CD14-positive monocyte (primary cell): ENCODE results near the gene PSMB5. TPM values are rescaled to one million over a fixed set of nuclear protein-coding genes. Genes with fewer than 3 reads are reported as not detected.

Experiments
- DNase-seq, 3 donors: peaks; one replicate each; pipeline ENCODE4 v3.0.0-alpha.2; 2011 to 2022
- H2AFZ ChIP-seq: 2 replicates; pipeline ENCODE4 v1.6.0; 2012; ENCODE audit warnings: mild to moderate bottlenecking, low read depth, low read length, inconsistent platforms; ENCODE audit not compliant: insufficient read depth, poor library complexity, severe bottlenecking
- H3K27ac ChIP-seq, 2 donors: 1 replicate in 1 of 2; 2 replicates in 1 of 2; pipeline ENCODE4 v1.5.1; 2012 to 2013; ENCODE audit warnings: low read length in 2 of 2, control low read depth in 1 of 2, inconsistent platforms in 1 of 2, low read depth in 1 of 2, mild to moderate bottlenecking in 1 of 2
- H3K27me3 ChIP-seq, 2 donors: one replicate each; pipeline versions ENCODE4 v1.6.0 to v1.6.1; 2011 to 2013; ENCODE audit warnings: low read length in 2 of 2; ENCODE audit not compliant: control insufficient read depth in 2 of 2, insufficient read depth in 2 of 2
- H3K36me3 ChIP-seq, 2 donors: replicated peaks in 1 of 2; 1 replicate in 1 of 2; 2 replicates in 1 of 2; pipeline versions ENCODE4 v1.5.1 to v1.6.1; 2012 to 2013; ENCODE audit warnings: low read length in 2 of 2, control low read depth in 1 of 2, inconsistent platforms in 1 of 2, mild to moderate bottlenecking in 1 of 2; ENCODE audit not compliant: insufficient read depth in 2 of 2, control insufficient read depth in 1 of 2
- H3K4me1 ChIP-seq, 2 donors: 1 replicate in 1 of 2; 2 replicates in 1 of 2; pipeline versions ENCODE4 v1.5.1 to v1.6.1; 2012 to 2013; ENCODE audit warnings: low read length in 2 of 2, control low read depth in 1 of 2, inconsistent platforms in 1 of 2, mild to moderate bottlenecking in 1 of 2, moderate library complexity in 1 of 2; ENCODE audit not compliant: insufficient read depth in 2 of 2, control insufficient read depth in 1 of 2
- H3K4me2 ChIP-seq: replicated peaks from 2 replicates; pipeline ENCODE3; 2012; ENCODE audit warnings: low read length, moderate library complexity, mild to moderate bottlenecking; ENCODE audit not compliant: poor library complexity, severe bottlenecking; ENCODE audit errors: extremely low read depth
- H3K4me3 ChIP-seq, 3 experiments: fragments of 200-600 bp in 1 of 3; sonication (generic) in 1 of 3; replicated peaks in 1 of 3; 1 replicate in 2 of 3; 2 replicates in 1 of 3; pipeline ENCODE4 v1.5.1; 2011 to 2013; ENCODE audit warnings: low read length in 3 of 3, mild to moderate bottlenecking in 3 of 3, control low read depth in 2 of 3, low read depth in 2 of 3, inconsistent platforms in 1 of 3, moderate library complexity in 1 of 3
- H3K79me2 ChIP-seq: 2 replicates; pipeline ENCODE4 v1.6.0; 2012; ENCODE audit warnings: mild to moderate bottlenecking, control low read depth, inconsistent platforms, low read length, moderate library complexity; ENCODE audit not compliant: insufficient read depth
- H3K9ac ChIP-seq: 2 replicates; pipeline ENCODE4 v1.6.0; 2017; ENCODE audit warnings: low read length, mild to moderate bottlenecking; ENCODE audit not compliant: insufficient read depth, poor library complexity, severe bottlenecking
- H3K9me3 ChIP-seq, 2 donors: replicated peaks in 1 of 2; 1 replicate in 1 of 2; 2 replicates in 1 of 2; pipeline versions ENCODE4 v1.5.1 to v1.6.1; 2012 to 2013; ENCODE audit warnings: low read length in 2 of 2, control low read depth in 1 of 2; ENCODE audit not compliant: control insufficient read depth in 1 of 2, insufficient read depth in 1 of 2
- H4K20me1 ChIP-seq: 2 replicates; pipeline ENCODE4 v1.6.0; 2012; ENCODE audit warnings: mild to moderate bottlenecking, low read length, control low read depth, moderate library complexity; ENCODE audit not compliant: insufficient read depth
- H3K27ac Mint-ChIP-seq, 7 donors: one replicate each; pipeline ENCODE4 v1.8.0; 2020; ENCODE audit warnings: mild to moderate bottlenecking in 7 of 7, mixed read lengths in 7 of 7, moderate library complexity in 6 of 7, inconsistent platforms in 2 of 7
- H3K27me3 Mint-ChIP-seq, 3 donors: one replicate each; pipeline ENCODE4 v1.8.0; 2021 to 2022; ENCODE audit warnings: low read depth in 3 of 3, mild to moderate bottlenecking in 3 of 3, mixed read lengths in 3 of 3, moderate library complexity in 3 of 3, inconsistent platforms in 1 of 3
- H3K36me3 Mint-ChIP-seq, 2 donors: one replicate each; pipeline ENCODE4 v1.8.0; 2020; ENCODE audit warnings: mixed read lengths in 2 of 2, inconsistent platforms in 1 of 2, mild to moderate bottlenecking in 1 of 2
- H3K4me1 Mint-ChIP-seq: one replicate; pipeline ENCODE4 v1.8.0; 2020; ENCODE audit warnings: mild to moderate bottlenecking, mixed read lengths
- H3K4me3 Mint-ChIP-seq, 2 donors: one replicate each; pipeline ENCODE4 v1.8.0; 2020; ENCODE audit warnings: mild to moderate bottlenecking in 2 of 2, mixed read lengths in 2 of 2, moderate library complexity in 1 of 2
- H3K9me3 Mint-ChIP-seq, 7 donors: one replicate each; pipeline ENCODE4 v1.8.0; 2020 to 2022; ENCODE audit warnings: mixed read lengths in 7 of 7, mild to moderate bottlenecking in 6 of 7, moderate library complexity in 6 of 7, inconsistent platforms in 2 of 7
- CTCF ChIP-seq: fragments of 200-600 bp; IDR thresholded peaks from one replicate; pipeline ENCODE4 v1.8.0; 2022; ENCODE audit warnings: antibody characterized with exemption, mild to moderate bottlenecking
- WGBS: methylation state at CpG from one replicate; pipeline ENCODE4 v1.1.5; 2013; ENCODE audit warnings: missing lambda C conversion rate; ENCODE audit not compliant: insufficient coverage; 5-methylcytosine and 5-hydroxymethylcytosine counted together
- intact Hi-C, 2 donors: fragments of 100-400 bp; cut with micrococcal nuclease; formaldehyde crosslinking; loops; one replicate each; pipeline versions ENCODE4 v1.15.0 to v1.15.1; 2023
- polyA plus RNA-seq, 3 donors: library from polyadenylated mRNA; depleted of rRNA in 1 of 3; unstranded in 2 of 3; stranded (reverse) in 1 of 3; fragments of 300-500 nt in 2 of 3; fragments of >200 nt in 1 of 3; fragmentation: Illumina TruSeq in 2 of 3; gene quantifications; 1 replicate in 2 of 3; 2 replicates in 1 of 3; pipeline ENCODE4 v1.2.3, GENCODE V29; 2012 to 2021

Gene PSMB5
- polyA plus RNA-seq, 3 donors: 16.8 to 61.8 (median 57.6) TPM

DNA sequence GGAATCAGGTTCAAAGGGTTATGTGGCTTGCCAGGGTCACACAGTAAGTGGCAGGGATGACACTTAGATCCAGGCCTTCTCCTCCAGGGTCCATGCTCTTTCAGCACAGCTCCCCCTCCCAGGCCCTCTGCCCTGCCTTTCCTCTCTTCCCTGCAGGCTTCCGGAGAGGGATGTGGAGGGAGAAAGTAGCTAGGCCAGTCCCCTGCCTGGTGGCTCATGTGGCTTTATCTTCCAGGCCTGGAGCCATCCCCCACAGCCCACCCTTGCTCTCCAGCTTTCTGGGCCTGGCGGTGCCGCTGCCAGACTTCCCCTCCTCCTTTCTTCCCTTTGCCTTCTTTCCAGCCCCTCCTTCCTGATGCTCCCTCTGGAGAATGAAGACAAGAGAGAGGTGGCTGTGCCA lies 9.1 kb upstream of the PSMB5 start:
- peak overlapping the region in 1 of 7 donors; percentile 24 for H3K27ac Mint-ChIP-seq
- peaks cover 0 to 4% (median 0%) of the 10 kb centered on the region in 7 donors for H3K9me3 Mint-ChIP-seq
- Histone ChIP-seq H3K4me3 (no peak overlapping the region), H3K4me2 (no peak overlapping the region), H3K27me3 (no peaks in the 10 kb centered on the region), H3K79me2 (no peaks in the 10 kb centered on the region), H3K9ac (no peak overlapping the region), H3K27ac (no peak overlapping the region), H3K36me3 (no peaks in the 10 kb centered on the region), H4K20me1 (no peaks in the 10 kb centered on the region), H3K4me1 (no peaks in the 10 kb centered on the region), H3K9me3 (no peaks in the 10 kb centered on the region), H2AFZ (no peak overlapping the region)
- intact Hi-C loops: no loop called here
- peak overlapping the region in 1 of 2 donors; percentile 25 for H3K4me3 Mint-ChIP-seq
- H3K27me3 Mint-ChIP-seq: peaks cover 10 to 15% (median 14%) of the 10 kb centered on the region in 3 donors
- TF ChIP-seq CTCF: no peak
- WGBS: no CpG with 5 or more reads among the region's 3 CpGs
- peaks cover 8% of the 10 kb centered on the region for H3K4me1 Mint-ChIP-seq
- no peak for DNase-seq
- H3K36me3 Mint-ChIP-seq: no peaks in the 10 kb centered on the region

DNA sequence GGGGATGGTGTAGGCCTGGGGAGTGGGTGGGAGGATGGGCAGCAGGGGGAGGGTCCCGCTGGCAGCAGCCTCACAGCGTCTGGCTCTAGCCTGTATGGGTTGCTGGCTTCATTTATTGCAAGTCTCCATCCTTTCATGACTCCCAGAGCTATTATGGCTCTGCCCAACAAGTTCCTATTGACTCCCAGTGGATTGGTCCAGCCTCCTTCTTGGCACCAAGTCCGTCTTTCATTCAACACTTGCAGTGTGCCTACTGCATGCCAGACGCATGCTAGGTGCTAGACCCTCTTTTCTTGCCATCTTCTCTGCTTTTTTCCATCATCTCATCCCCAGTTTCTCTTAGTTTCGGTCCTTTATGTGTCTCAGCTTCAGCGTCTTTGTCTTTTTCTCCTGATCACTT lies 8.4 kb upstream of the PSMB5 start:
- Histone ChIP-seq H3K9me3 (no peaks in the 10 kb centered on the region), H3K9ac (no peak overlapping the region), H2AFZ (no peak overlapping the region), H3K4me2 (no peak overlapping the region), H3K36me3 (no peaks in the 10 kb centered on the region), H3K79me2 (no peaks in the 10 kb centered on the region), H3K4me1 (no peaks in the 10 kb centered on the region), H3K4me3 (no peak overlapping the region), H3K27me3 (no peaks in the 10 kb centered on the region), H3K27ac (no peak overlapping the region), H4K20me1 (no peaks in the 10 kb centered on the region)
- Mint-ChIP-seq H3K4me3 (no peak overlapping the region), H3K4me1 (peaks cover 8% of the 10 kb centered on the region), H3K9me3 (peaks cover 0 to 4% (median 0%) of the 10 kb centered on the region in 7 donors), H3K27me3 (peaks cover 8 to 15% (median 12%) of the 10 kb centered on the region in 3 donors), H3K27ac (no peak overlapping the region), H3K36me3 (no peaks in the 10 kb centered on the region)
- DNase-seq: no peak
- TF ChIP-seq CTCF: no peak
- WGBS: 96% methylated on average over 4 of the region's 6 CpGs
- intact Hi-C loops: no loop called here
